HepG2 (cell line): ENCODE data around the gene GJC1. TPM values are rescaled to one million over a fixed set of nuclear protein-coding genes. Genes with fewer than 3 reads are reported as not detected.
A peak's percentile ranks its signal among the peaks of the same experiment; 100 is the strongest.

Source experiments
- HNF4A ChIP-seq: sonication (generic); formaldehyde crosslinking; IDR thresholded peaks from 2 replicates; pipeline ENCODE4 v1.4.0; 2020; ENCODE audit warnings: missing genetic modification reagents
- MEF2D ChIP-seq: sonication (generic); formaldehyde crosslinking; IDR thresholded peaks from 2 replicates; pipeline ENCODE4 v1.5.1; 2020; ENCODE audit warnings: mild to moderate bottlenecking, missing genetic modification reagents
- RBM22 ChIP-seq: fragments of 200-400 bp; formaldehyde crosslinking; optimal IDR thresholded peaks from 2 replicates; pipeline ENCODE3; 2017; ENCODE audit warnings: mild to moderate bottlenecking, low read length, moderate library complexity
- SOX6 ChIP-seq, 2 experiments: fragments of 450-650 bp in 1 of 2; sonication (generic) in 1 of 2; formaldehyde crosslinking in 1 of 2; IDR thresholded peaks; 2 replicates each; pipeline versions ENCODE4 v1.4.0 to v1.6.1; 2017 to 2020; ENCODE audit warnings: antibody characterized with exemption in 1 of 2, mild to moderate bottlenecking in 1 of 2, missing genetic modification reagents in 1 of 2
- THAP7 ChIP-seq: sonication (generic); formaldehyde crosslinking; IDR thresholded peaks from 2 replicates; pipeline ENCODE4 v1.8.1; 2023; ENCODE audit warnings: mild to moderate bottlenecking, missing genetic modification reagents
- ZMYM3 ChIP-seq: sonication (generic); formaldehyde crosslinking; IDR thresholded peaks from 2 replicates; pipeline ENCODE4 v1.5.1; 2020; ENCODE audit warnings: mild to moderate bottlenecking, missing genetic modification reagents
- ZNF432 ChIP-seq: sonication (generic); formaldehyde crosslinking; IDR thresholded peaks from 2 replicates; pipeline ENCODE4 v1.5.0; 2020; ENCODE audit warnings: missing genetic modification reagents, mild to moderate bottlenecking, borderline replicate concordance
- ZNF446 ChIP-seq: sonication (generic); formaldehyde crosslinking; IDR thresholded peaks from 2 replicates; pipeline ENCODE4 v1.5.0; 2020; ENCODE audit warnings: mild to moderate bottlenecking, missing genetic modification reagents
- ZNF546 ChIP-seq: sonication (generic); formaldehyde crosslinking; conservative IDR thresholded peaks from 2 replicates; pipeline ENCODE4 v1.8.1; 2023; ENCODE audit warnings: mild to moderate bottlenecking, missing genetic modification reagents
- ZNF550 ChIP-seq: sonication (generic); formaldehyde crosslinking; IDR thresholded peaks from 2 replicates; pipeline ENCODE4 v1.4.0; 2020; ENCODE audit warnings: mild to moderate bottlenecking, missing genetic modification reagents, borderline replicate concordance
- ZNF782 ChIP-seq: sonication (generic); formaldehyde crosslinking; IDR thresholded peaks from 2 replicates; pipeline ENCODE4 v1.4.0; 2020; ENCODE audit warnings: missing genetic modification reagents, mild to moderate bottlenecking, borderline replicate concordance
- ZNF788 ChIP-seq: sonication (generic); formaldehyde crosslinking; IDR thresholded peaks from 2 replicates; pipeline ENCODE4 v1.5.0; 2020; ENCODE audit warnings: mild to moderate bottlenecking, missing genetic modification reagents, borderline replicate concordance
- polyA plus RNA-seq, 8 experiments: library from polyadenylated mRNA; depleted of rRNA in 3 of 8; stranded (reverse) in 7 of 8; unstranded in 1 of 8; fragments of >200 nt; fragmentation: Illumina TruSeq in 4 of 8; extraction: Trizol in 4 of 8; gene quantifications; 2 replicates each; pipeline versions ENCODE4 v1.2.1 to v1.2.3, GENCODE V29; 2011 to 2016; ENCODE audit warnings: low read depth in 4 of 8, missing spikeins in 1 of 8, mixed read lengths in 1 of 8; ENCODE audit not compliant: insufficient read depth in 1 of 8
- total RNA-seq, 5 experiments: library from RNA; depleted of rRNA; stranded (reverse); fragments of >200 nt; fragmentation: Illumina TruSeq; extraction: Trizol; gene quantifications; 2 replicates each; pipeline ENCODE4 v1.2.3, GENCODE V29; 2016; ENCODE audit warnings: low read depth in 1 of 5
- TF ChIP-seq, protein P1 (sequence below): sonication (generic); formaldehyde crosslinking; IDR thresholded peaks from 2 replicates; pipeline ENCODE4 v1.5.0; 2020; ENCODE audit warnings: missing genetic modification reagents, mild to moderate bottlenecking, borderline replicate concordance
- TF ChIP-seq, protein P2 (sequence below): sonication (generic); formaldehyde crosslinking; IDR thresholded peaks from 2 replicates; pipeline ENCODE4 v1.5.0; 2020; ENCODE audit warnings: mild to moderate bottlenecking, missing genetic modification reagents, borderline replicate concordance
- TF ChIP-seq, protein P3 (sequence below): sonication (generic); formaldehyde crosslinking; IDR thresholded peaks from 2 replicates; pipeline ENCODE4 v1.5.1; 2020; ENCODE audit warnings: mild to moderate bottlenecking, missing genetic modification reagents, moderate library complexity
- TF ChIP-seq, protein P4 (sequence below): sonication (generic); formaldehyde crosslinking; IDR thresholded peaks from 2 replicates; pipeline ENCODE4 v1.8.0; 2023; ENCODE audit warnings: mild to moderate bottlenecking, missing genetic modification reagents

GJC1 gene
- total and polyA plus RNA-seq, 2 of the 13 experiments (the other 11 are each of a cell fraction or from before 2014, with no cell fraction given) = 1.7 TPM

DNA sequence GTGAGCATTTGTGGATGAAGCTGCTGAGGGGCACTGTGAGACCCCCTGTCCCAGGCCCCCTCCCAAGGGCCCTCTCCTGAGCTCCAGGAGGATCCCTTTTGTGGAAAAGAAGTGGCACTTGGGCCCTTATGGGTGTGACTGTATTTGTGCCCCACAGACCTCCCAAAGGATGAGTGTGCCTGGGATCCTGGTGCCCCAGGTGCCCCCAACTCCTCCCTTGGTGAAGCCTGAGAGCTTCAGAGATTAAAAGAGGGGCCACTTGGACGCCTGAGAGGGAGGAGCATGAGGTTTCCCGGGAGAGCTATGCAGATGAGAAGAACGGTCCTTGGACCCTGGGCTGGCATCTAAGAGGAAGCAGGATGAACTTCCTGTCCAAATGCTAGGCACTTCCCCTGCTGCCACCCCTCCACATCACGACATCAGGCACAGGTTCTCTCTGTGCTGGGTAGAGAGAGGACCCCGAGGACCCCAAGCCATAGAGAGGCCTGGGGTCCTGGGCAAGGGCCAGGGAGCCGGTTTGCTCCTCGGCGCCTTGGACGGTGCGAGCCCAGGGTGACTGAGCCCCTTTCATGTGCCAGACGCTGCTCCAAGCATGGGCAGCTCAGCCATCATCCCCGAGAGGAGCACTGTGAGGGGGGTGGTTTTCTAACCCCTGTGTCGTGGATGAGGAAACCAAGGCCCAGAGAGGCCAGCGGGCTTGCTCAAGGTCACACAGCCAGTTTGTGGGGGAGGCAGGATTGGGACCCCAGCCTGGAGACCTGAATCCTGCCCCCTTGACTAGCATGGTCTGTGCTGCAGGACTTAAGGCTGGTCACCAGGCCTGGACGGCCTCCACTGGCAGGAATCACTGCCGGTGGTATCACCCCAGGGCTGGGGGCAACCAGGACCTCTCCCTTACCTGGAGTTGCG lies 76.9 kb downstream of the GJC1 start (continued):
- TF ChIP-seq THAP7 (peak; percentile 63; the same call in 1 of the 2 replicates), ZNF546 (CRISPR knock-in tag) (0 out of 2 replicates have a peak, but pooled peaks have one; percentile 40), SOX6 (IDR thresholded peaks at IDR 0.05) (no peak), SOX6 (CRISPR knock-in tag; IDR thresholded peaks at IDR 0.05) (no peak), MEF2D (CRISPR knock-in tag) (0 out of 2 replicates have a peak, but pooled peaks have one; percentile 26), ZNF788 (peak; percentile 61; the same call in 1 of the 2 replicates), ZMYM3 (peak; percentile 92), ZNF446 (CRISPR knock-in tag) (0 out of 2 replicates have a peak, but pooled peaks have one; percentile 48), ZNF550 (CRISPR knock-in tag) (0 out of 2 replicates have a peak, but pooled peaks have one; percentile 14), ZNF782 (no peak), RBM22 (peak; percentile 48), HNF4A (CRISPR knock-in tag) (peak; percentile 56), ZNF432 (CRISPR knock-in tag) (no peak)
- TF ChIP-seq, protein P1, sequence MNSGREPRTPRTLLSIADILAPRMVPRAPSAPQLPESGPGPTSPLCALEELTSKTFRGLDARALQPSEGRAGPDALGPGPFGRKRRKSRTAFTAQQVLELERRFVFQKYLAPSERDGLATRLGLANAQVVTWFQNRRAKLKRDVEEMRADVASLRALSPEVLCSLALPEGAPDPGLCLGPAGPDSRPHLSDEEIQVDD = 0 out of 2 replicates have a peak, but pooled peaks have one; percentile 20
- TF ChIP-seq, protein P2, sequence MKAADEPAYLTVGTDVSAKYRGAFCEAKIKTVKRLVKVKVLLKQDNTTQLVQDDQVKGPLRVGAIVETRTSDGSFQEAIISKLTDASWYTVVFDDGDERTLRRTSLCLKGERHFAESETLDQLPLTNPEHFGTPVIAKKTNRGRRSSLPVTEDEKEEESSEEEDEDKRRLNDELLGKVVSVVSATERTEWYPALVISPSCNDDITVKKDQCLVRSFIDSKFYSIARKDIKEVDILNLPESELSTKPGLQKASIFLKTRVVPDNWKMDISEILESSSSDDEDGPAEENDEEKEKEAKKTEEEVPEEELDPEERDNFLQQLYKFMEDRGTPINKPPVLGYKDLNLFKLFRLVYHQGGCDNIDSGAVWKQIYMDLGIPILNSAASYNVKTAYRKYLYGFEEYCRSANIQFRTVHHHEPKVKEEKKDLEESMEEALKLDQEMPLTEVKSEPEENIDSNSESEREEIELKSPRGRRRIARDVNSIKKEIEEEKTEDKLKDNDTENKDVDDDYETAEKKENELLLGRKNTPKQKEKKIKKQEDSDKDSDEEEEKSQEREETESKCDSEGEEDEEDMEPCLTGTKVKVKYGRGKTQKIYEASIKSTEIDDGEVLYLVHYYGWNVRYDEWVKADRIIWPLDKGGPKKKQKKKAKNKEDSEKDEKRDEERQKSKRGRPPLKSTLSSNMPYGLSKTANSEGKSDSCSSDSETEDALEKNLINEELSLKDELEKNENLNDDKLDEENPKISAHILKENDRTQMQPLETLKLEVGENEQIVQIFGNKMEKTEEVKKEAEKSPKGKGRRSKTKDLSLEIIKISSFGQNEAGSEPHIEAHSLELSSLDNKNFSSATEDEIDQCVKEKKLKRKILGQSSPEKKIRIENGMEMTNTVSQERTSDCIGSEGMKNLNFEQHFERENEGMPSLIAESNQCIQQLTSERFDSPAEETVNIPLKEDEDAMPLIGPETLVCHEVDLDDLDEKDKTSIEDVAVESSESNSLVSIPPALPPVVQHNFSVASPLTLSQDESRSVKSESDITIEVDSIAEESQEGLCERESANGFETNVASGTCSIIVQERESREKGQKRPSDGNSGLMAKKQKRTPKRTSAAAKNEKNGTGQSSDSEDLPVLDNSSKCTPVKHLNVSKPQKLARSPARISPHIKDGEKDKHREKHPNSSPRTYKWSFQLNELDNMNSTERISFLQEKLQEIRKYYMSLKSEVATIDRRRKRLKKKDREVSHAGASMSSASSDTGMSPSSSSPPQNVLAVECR (CRISPR knock-in tag) = peak; percentile 38; the same call in 1 of the 2 replicates
- TF ChIP-seq, protein P3, sequence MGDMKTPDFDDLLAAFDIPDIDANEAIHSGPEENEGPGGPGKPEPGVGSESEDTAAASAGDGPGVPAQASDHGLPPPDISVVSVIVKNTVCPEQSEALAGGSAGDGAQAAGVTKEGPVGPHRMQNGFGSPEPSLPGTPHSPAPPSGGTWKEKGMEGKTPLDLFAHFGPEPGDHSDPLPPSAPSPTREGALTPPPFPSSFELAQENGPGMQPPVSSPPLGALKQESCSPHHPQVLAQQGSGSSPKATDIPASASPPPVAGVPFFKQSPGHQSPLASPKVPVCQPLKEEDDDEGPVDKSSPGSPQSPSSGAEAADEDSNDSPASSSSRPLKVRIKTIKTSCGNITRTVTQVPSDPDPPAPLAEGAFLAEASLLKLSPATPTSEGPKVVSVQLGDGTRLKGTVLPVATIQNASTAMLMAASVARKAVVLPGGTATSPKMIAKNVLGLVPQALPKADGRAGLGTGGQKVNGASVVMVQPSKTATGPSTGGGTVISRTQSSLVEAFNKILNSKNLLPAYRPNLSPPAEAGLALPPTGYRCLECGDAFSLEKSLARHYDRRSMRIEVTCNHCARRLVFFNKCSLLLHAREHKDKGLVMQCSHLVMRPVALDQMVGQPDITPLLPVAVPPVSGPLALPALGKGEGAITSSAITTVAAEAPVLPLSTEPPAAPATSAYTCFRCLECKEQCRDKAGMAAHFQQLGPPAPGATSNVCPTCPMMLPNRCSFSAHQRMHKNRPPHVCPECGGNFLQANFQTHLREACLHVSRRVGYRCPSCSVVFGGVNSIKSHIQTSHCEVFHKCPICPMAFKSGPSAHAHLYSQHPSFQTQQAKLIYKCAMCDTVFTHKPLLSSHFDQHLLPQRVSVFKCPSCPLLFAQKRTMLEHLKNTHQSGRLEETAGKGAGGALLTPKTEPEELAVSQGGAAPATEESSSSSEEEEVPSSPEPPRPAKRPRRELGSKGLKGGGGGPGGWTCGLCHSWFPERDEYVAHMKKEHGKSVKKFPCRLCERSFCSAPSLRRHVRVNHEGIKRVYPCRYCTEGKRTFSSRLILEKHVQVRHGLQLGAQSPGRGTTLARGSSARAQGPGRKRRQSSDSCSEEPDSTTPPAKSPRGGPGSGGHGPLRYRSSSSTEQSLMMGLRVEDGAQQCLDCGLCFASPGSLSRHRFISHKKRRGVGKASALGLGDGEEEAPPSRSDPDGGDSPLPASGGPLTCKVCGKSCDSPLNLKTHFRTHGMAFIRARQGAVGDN (CRISPR knock-in tag) = peak; percentile 76
- TF ChIP-seq, protein P4, sequence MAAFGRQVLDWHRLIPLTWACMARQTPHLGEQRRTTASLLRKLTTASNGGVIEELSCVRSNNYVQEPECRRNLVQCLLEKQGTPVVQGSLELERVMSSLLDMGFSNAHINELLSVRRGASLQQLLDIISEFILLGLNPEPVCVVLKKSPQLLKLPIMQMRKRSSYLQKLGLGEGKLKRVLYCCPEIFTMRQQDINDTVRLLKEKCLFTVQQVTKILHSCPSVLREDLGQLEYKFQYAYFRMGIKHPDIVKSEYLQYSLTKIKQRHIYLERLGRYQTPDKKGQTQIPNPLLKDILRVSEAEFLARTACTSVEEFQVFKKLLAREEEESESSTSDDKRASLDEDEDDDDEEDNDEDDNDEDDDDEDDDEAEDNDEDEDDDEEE (CRISPR knock-in tag) = peak; percentile 56; the same call in 1 of the 2 replicates
